ENCODE results near the gene SUN1.
A peak's percentile ranks its signal among the peaks of the same experiment; 100 is the strongest.
"Not testable (repeated sequence)": the region's sequence is repeated elsewhere in the genome, so short reads cannot be mapped to it uniquely, and the experiment has no call there.

Gene SUN1, protein sequence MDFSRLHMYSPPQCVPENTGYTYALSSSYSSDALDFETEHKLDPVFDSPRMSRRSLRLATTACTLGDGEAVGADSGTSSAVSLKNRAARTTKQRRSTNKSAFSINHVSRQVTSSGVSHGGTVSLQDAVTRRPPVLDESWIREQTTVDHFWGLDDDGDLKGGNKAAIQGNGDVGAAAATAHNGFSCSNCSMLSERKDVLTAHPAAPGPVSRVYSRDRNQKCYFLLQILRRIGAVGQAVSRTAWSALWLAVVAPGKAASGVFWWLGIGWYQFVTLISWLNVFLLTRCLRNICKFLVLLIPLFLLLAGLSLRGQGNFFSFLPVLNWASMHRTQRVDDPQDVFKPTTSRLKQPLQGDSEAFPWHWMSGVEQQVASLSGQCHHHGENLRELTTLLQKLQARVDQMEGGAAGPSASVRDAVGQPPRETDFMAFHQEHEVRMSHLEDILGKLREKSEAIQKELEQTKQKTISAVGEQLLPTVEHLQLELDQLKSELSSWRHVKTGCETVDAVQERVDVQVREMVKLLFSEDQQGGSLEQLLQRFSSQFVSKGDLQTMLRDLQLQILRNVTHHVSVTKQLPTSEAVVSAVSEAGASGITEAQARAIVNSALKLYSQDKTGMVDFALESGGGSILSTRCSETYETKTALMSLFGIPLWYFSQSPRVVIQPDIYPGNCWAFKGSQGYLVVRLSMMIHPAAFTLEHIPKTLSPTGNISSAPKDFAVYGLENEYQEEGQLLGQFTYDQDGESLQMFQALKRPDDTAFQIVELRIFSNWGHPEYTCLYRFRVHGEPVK

DNA sequence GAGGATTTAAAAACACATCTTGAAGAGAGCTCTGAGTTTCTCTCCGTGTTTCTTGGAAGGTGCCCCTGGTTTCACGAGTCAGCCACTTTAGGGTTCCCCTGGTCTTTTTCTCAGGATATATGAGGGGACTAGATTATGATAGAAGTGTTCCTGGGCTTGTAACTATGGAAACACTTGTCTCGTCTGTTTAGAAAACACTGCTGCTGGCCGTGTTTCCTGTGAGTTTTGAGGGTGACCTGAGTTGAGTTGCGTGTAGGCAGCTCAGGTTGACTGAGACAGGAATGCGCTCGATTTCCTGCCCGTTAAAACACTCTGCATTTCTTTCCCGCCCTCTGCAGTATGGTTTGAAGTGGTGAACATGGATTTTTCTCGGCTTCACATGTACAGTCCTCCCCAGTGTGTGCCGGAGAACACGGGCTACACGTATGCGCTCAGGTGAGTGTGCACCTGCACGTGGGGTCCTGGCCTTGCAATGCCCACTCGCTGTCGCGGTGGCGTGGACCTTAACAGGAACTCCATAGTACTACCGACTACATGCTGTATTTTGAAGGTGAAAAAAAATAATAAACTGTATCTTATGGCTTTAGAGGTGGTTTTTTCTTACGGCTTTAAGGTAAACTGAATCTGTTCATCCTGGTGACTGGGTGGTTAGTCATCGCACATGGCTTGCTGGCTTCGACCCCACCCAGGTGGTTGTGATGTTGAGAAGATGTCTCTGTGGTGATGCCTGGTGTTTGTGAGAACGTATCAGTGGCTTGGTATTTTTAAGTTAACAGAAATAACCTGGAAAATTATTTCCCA lies at the start of gene SUN1:
Gene SUN1, plus strand, starts transcription at position 310 of the 801 bp plus-strand sequence. Its CDS starts 49 bp downstream, at position 359.
- DNase-seq (ENCODE audit: low read depth in 2 of 2): peak in 1 of 2 donors; percentile 64

DNA sequence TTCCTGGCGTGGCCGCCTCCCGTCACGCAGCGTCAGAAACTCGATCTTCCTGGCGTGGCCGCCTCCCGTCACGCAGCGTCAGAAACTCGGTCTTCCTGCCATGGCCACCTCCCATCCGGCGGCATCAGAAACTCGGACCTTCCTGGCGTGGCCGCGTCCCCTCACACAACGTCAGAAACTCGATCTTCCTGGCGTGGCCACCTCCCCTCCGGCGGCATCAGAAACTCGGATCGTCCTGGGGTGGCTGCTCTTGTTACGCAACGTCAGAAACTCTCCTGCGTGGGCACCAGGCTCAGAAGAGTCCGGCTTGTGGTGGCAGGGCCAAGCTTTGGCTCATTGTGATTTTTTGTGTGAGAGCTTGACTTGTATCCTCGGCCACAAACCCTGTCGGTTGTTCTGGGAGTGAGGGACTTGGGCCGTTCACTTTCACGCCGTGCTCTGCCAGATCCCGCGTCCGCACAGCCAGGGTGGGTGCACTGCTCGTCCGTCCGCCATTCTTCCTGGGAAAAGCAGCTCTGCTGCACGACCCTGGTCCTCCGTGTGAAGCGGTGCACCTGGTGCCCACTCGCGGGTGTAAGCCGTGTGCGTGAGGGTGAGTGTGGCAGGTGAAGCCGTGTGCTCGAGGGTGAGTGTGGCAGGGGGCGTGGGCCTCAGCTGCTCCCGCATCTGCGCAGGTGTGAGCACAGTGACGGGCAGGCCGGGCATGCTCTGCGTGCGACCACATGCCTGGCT lies 49.4 kb upstream of the SUN1 start:
- no peak for DNase-seq (ENCODE audit: low read depth in 2 of 2)

DNA sequence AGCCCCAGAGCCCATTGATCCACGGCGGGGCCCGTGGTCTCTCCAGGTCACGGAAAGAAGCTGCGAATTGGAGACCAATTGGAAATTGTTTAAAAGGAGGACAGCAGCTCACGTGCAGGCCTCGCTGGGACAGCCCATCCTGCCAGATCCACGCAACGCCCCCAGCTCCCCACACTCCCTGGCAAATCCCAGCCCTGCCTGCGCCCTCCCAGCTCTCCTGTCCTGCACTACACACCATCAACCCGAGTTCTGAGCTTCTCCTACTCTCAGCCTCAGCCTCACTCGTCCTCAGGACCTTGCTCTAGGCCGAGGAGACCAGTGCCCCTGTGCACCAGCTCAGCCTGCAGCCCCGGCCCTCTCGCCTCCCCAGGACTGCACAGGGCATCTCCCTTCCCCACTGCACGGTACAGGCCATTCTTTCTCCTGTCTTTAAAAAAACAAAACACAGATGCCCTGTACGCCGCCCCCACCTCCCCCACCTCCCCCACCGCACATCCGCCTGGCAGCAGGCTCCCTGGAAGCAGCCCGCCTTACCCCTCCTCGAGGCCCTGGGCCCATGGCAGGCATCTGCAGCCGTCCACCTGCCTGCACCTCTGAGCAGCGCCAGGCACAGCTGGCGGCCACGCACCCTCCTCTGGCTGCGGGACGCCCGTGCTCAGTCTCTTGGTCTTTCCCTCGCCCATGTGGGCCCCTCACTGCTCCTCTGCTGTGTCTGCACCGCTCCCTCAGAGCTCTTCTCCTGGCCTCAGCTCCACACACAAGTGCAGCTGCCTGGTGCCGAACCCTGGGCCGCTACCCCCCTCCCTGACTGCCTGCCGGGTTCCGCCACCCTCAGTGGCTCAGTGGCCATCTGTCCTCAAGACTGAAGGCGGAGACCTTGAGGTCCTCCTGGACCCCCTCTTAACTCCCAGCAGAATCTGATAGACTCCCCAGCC lies 48.5 kb upstream of the SUN1 start:
- DNase-seq (ENCODE audit: low read depth in 2 of 2): no peak

DNA sequence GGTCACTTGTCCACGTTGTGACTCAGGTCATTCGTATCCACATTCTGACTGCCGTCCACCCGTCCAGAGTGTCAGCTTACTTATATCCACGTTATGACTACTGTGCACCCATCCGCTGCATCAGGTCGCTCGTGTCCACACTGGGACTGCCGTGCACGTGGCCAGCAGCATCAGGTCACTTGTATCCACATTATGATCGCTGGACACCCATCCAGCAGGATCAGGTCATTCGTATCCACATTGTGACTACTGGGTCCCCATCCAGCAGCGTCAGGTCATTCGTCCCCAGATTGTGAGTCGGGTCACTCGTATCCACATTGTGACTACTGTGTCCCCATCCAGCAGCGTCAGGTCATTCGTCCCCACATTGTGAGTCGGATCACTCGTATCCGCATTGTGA lies 47.3 kb upstream of the SUN1 start:
- no peak for DNase-seq (ENCODE audit: low read depth in 2 of 2)

DNA sequence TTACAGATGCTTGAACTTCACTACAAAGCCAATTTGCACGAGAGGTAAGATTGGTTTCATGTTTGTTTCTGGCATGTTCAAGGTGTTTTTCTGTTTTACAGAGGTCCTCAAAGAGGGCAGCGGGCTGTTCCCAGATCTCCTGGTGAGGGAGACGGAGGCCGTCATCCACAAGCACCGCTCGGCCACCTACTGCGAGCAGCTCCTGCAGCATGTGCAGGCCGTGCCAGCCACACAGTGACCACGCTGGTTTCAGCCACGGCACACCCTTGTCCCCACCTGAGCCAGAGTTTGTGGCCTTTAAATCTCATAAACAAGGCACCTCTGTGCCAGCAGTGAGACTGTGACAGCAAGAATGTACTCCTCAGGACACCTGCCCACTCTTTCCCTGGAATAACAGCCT lies 46.9 kb upstream of the SUN1 start:
- no peak for DNase-seq (ENCODE audit: low read depth in 2 of 2)

DNA sequence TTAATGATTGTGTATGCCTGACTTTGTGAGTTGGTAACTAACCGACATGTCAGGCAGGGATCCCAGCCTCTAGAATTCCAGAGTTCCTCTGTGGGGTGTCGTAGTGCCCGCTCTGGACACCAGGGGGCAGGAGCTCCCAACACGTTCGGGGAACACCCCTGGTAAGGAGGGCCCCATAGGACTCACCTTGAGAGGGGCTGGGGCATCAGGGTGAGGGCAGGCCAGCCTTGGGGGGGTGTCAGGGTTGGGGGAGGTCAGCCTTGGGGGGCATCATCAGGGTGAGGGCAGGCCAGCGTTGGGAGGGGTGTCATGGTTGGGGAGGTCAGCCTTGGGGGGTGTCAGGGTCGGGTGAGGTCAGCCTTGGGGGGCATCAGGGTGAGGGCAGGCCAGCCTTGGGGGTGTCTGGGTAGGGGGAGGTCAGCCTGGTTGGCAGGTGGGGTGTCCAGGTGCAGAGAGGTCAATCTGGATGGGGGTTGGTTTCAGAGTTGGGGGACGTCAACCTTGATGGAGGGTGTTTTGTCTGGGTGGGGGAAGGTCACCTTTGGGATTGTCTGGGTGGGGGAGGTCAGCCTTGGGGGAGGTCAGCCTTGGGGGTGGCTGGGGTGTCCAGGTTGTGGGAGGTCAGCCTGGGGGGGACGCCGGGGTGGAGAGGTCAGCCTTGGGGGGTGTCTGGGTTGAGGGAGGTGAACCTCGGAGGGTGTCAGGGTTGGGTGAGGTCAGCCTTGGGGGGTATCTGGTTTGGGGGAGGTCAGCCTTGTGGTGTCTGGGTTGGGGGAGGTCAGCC lies 45.6 kb upstream of the SUN1 start:
- DNase-seq (ENCODE audit: low read depth in 2 of 2): peak; percentile 27 to 42

DNA sequence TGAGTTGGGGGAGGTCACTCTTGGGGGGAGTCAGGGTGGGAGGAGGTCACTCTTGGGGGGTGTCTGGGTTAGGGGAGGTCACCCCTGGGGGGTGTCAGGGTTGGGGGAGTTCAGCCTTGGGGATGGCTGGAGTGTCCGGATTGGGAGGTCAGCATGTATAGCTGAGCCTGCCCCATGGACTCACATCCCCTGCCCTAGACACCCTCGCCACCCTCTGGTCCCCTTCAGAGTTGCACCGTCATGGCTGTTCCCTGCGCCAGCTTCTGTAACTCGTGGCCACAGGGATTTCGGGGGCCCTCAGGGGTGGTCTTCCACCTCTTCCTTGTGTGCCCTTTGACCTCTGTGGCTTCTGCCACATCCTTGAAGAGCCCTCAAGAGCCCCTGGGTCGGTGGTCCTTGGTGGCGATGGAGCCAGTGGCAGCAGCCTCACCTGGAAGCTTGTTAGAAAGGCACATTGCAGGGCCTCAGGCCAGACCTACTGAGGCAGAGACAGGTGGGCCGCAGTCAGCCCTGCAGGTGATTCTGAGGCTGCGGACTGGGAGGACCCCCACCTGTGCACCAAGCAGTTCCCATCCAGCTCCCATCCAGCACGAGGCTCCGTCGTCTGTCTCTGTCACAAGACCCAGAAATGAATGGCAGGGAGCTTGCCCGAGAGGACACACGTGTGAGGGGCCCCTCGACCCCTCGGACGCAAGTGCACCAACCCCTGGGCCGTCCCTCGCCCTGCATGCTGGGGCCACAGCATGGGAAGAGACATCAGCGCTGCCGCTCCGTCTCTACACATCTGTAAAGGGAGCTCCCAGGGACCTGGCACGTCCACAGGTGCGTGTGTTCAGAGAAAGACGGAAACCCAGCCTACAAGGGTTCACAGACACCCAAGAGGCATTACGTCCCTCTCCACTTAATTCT lies 44.7 kb upstream of the SUN1 start:
- DNase-seq (ENCODE audit: low read depth in 2 of 2): no peak

DNA sequence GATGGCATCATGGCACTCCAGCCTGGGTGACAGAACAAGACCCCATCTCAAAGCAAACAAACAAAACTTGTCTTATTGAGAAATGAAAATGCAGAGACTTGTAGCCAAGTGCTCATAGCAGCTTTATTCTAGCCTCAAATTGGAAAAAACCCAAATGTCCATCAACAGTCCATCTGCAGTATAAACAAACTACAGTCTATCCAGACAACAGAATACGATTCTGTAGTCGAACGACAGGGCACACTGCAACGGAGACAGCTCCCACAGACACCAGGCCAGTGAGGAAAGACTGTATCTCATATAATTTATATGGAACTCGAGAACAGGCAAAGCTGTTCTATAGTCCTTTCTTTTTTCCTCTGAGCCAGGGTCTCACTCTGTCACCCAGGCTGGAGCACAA lies 40.8 kb upstream of the SUN1 start:
- DNase-seq (ENCODE audit: low read depth in 2 of 2): no peak

DNA sequence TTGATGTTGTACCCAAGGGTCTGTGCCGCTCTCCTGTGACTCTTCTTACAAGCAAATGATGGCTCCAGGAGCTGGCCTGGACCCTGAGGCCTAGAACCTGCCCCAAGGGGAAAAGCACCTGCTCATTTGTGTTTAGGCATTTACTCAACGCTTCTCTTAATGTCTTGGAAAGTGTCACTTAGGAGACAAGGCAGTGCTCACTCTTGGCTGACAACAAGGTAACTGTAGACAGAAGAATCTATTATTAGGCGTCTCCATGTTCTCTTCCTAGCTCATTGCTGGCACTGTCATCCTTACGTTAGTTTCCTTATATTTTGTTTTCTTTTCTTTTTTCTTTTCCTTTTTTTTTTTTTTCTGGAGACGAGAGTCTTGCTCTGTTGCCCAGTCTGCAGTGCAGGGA lies 38.1 kb upstream of the SUN1 start:
- DNase-seq (ENCODE audit: low read depth in 2 of 2): no peak

DNA sequence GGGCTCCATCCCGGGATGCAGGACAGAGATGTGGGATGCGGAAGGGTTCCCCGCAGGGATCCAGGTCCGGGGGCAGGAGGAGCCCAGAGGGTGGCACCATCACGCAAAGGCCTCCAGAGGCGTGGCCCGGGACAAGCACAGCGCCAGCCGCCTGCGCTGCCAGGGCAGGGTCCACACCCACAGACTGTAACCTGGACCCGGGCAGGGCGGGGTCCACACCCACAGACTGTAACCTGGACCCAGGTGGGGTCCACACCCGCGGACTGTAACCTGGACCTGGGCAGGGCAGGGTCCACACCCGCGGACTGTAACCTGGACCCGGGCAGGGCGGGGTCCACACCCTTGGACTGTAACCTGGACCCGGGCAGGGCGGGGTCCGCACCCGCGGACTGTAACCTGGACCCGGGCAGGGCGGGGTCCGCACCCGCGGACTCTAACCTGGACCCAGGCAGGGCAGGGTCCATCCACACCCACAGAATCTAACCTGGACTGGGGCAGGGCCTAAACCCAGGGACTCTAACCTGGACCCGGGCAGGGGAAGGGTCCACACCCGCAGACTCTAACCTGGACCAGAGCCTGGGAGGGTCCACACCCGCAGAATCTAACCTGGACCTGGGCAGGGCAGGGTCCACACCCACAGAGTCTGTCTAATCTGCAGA lies 37.5 kb upstream of the SUN1 start:
- DNase-seq (ENCODE audit: low read depth in 2 of 2): no peak

DNA sequence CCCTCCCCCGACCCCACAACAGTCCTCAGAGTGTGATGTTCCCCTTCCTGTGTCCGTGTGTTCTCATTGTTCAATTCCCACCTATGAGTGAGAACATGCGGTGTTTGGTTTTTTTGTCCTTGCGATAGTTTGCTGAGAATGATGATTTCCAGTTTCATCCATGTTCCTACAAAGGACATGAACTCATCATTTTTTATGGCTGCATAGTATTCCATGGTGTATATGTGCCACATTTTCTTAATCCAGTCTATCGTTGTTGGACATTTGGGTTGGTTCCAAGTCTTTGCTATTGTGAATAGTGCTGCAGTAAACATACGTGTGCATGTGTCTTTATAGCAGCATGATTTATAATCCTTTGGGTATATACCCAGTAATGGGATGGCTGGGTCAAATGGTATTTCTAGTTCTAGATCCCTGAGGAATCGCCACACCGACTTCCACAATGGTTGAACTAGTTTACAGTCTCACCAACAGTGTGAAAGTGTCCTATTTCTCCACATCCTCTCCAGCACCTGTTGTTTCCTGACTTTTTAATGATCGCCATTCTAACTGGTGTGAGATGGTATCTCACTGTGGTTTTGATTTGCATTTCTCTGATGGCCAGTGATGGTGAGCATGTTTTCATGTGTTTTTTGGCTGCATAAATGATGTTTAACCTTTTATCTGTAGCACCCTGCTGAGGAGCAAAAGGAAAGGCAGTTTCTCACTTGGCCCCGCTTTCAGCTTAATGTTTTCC lies 35.7 kb upstream of the SUN1 start:
- not testable (repeated sequence) for DNase-seq (ENCODE audit: low read depth in 2 of 2)

DNA sequence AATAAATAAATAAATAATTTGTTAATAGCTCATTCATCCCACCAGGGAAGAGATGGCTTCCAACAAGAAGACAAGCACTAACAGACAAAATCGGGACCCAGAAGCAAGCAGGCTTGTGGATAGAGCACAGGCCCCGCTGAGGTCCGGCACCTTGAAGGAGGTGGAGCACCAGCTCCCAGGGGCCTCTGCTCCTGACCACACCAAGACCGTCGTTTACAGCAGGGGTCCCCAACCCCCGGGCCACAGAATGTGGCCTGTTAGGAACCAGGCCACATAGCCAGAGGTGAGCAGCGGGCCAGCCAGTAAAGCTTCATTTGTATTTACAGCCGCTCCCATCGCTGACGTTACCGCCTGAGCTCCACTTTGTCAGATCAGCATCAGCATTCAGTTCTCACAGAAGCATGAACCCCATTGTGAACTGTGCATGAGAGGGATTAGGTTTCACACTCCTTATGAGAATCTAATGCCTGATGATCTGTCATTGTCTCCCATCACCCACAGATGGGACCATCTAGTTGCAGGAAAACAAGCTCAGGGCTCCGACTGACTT lies 33.3 kb upstream of the SUN1 start:
- DNase-seq (ENCODE audit: low read depth in 2 of 2): no peak

DNA sequence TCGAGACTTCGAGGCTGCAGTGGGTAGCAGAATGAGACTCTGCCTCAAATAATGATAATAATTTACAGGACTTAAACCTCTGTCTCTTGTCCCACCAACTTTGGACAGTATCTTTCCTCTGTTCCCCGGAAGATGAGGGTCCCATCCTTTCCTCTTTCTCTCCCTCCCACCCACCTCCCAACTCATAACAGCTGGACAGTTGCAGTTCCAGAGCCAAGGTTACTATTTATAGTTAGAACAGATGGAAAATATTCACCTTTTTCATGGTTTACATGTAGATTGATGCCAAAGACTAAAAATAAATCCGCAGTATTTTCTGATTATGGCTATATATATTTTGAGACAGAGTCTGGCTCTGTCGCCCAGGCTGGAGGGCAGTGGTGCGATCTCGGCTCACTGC lies 31.6 kb upstream of the SUN1 start:
- DNase-seq (ENCODE audit: low read depth in 2 of 2): no peak

DNA sequence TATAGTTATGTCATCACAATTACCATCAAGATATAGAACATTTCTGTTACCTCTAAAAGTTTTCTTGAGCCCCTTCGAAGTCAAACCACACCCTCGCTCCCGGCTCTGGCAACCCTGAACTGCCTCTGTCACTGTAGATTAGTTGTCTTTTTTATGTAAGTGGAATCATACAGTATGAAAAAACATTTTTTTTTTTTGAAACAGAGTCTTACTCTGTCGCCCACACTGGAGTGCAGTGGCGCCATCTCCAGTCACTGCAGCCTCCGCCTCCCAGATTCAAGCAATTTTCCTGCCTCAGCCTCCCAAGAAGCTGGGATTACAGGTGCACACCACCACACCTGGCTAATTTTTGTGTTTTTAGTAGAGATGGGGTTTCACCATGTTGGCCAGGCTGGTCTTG lies 30.9 kb upstream of the SUN1 start:
- not testable (repeated sequence) for DNase-seq (ENCODE audit: low read depth in 2 of 2)

DNA sequence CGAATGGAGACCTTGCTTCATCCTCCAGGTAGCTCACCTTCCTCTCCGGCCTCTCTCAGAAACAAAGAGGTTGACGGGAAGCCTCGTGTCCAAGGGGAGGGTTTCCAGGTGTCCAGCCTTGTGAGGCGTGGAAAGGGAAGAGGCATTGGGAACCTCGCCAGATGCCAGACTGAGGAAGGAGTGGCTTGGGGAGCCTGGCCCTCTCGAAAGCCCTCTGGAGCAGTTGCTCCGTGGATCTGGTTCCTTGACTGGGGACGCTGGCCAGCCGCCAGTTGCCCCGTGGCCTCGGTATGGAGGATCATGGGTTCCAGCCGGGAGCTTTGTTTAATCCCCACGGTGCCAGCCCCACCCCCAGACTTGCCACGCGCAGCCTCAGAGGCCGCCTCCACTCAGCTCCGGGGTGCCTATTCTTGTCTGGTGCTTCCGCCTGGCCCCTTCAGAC lies 30.3 kb upstream of the SUN1 start:
- no peak for DNase-seq (ENCODE audit: low read depth in 2 of 2)

DNA sequence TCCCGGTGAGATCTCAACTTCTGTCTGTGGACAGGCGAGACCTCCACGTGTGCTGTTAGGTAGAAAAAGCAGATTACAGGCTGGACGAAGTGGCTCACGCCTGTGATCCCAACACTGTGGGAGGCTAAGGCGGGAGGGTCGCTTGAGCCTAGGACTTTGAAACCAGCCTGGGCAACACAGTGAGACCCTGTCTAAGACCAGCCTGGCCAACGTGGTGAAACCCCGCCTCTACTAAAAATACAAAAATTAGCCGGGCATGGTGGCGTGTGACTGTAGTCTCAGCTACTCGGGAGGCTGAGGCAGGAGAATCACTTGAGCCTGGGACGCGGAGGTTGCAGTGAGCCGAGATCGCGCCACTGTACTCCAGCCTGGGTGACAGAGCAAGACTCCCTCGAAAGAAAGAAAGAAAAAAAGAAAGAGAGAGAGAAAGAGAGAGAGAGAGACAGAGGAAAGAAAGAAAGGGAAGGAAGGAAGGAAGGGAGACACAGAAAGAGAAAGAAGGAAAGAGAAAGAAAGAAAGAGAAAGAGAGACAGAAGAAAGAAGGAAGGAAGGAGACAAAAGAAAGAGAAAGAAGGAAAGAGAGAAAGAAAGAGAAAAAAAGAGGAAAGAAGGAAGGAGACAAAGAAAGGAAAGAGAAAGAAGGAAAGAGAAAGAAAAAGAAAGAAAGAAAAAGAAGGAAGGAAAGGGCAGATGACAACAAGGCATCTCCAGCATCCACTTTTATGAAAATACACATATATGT lies 29.6 kb upstream of the SUN1 start:
- DNase-seq (ENCODE audit: low read depth in 2 of 2): no peak

All from stimulated activated CD8-positive, alpha-beta memory T cell treated with anti-CD3 and anti-CD28 coated beads, Interleukin-15, amount 100 ng/mL, for 4 hours (primary cell).